Measurements from ENCODE around the gene FTO. TPM values are rescaled to one million over a fixed set of nuclear protein-coding genes. Genes with fewer than 3 reads are reported as not detected.

FTO gene
- total RNA-seq, 2 donors from 2014 or later, result 73.6 to 90.6 TPM

DNA sequence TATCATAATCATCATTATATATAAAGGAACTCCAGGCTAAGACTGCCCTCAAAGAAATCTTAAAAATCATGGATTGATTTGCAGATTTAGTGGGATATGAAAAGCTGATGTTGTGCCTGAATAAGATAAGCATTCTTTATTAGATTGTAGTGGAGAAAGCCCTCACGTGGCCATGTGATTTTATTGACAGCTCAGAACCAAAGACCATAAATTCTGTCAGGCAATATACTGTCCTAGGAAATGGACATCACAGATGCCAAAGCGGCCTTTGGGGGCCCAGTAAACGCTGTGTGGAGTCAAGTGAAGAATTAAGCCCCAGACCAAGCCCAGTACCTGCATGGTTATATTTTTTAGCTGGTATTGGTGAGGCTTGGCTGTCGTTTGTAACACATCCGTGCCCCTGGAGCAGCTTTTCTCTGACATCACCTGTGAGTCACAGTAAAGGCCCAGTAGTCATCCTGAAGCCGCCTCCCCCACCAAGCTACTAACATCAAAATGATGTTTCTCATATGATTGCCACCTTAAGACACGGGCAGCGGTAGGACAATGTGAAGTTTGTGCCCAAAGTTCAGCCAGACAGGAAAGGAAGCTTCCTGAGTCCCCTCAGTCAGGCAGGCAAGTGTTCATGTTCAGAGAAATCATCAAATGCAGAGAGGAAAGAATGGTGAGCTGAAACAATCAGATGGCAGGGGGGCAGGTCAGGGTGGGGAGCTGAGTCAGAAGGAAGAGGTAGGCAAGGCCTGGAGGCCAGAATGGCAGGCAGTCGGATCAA is 373.3 kb downstream of the FTO start:
- TF ChIP-seq, protein P1, sequence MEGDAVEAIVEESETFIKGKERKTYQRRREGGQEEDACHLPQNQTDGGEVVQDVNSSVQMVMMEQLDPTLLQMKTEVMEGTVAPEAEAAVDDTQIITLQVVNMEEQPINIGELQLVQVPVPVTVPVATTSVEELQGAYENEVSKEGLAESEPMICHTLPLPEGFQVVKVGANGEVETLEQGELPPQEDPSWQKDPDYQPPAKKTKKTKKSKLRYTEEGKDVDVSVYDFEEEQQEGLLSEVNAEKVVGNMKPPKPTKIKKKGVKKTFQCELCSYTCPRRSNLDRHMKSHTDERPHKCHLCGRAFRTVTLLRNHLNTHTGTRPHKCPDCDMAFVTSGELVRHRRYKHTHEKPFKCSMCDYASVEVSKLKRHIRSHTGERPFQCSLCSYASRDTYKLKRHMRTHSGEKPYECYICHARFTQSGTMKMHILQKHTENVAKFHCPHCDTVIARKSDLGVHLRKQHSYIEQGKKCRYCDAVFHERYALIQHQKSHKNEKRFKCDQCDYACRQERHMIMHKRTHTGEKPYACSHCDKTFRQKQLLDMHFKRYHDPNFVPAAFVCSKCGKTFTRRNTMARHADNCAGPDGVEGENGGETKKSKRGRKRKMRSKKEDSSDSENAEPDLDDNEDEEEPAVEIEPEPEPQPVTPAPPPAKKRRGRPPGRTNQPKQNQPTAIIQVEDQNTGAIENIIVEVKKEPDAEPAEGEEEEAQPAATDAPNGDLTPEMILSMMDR (IDR thresholded peaks at IDR 0.05), result no peak
- DNase-seq (ENCODE audit: low spot score), result no peak
- H3K36me3 ChIP-seq, result no peaks in the 10 kb centered on the region
- no peaks in the 10 kb centered on the region for H3K9me3 ChIP-seq
- H3K27me3 ChIP-seq, result no peaks in the 10 kb centered on the region
- no peak overlapping the region for H3K27ac ChIP-seq
- no peak overlapping the region for H3K4me3 ChIP-seq
- H3K4me1 ChIP-seq, result no peaks in the 10 kb centered on the region

DNA sequence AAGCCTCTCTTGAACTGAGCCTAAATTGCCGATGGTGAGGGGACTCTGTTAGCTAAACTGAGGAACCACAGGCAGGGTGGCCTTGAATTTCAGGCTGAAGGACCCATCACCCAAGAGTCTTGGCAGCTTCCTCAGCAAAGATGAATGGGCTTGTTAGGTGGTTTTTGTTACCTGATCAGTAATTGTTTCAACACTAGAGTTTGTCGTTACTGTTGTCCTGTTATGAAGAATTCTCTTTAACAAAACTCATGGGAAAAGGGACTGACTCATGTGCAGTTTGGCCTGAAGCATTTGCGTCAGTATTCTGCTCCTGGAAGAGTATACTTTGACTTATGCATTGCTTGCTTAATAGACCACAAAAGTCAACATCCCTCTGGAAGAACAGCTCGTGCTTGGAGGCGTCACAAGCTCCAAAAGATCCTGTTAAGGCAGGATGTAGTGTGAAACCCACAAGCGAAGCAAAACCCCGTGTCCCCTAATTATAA is 376.6 kb downstream of the FTO start:
- H3K4me3 ChIP-seq, result no peak overlapping the region
- H3K27ac ChIP-seq, result no peak overlapping the region
- no peaks in the 10 kb centered on the region for H3K27me3 ChIP-seq
- DNase-seq (ENCODE audit: low spot score), result no peak
- TF ChIP-seq, protein P1 (IDR thresholded peaks at IDR 0.05), result no peak
- H3K9me3 ChIP-seq, result no peaks in the 10 kb centered on the region
- H3K36me3 ChIP-seq, result no peaks in the 10 kb centered on the region
- no peaks in the 10 kb centered on the region for H3K4me1 ChIP-seq

DNA sequence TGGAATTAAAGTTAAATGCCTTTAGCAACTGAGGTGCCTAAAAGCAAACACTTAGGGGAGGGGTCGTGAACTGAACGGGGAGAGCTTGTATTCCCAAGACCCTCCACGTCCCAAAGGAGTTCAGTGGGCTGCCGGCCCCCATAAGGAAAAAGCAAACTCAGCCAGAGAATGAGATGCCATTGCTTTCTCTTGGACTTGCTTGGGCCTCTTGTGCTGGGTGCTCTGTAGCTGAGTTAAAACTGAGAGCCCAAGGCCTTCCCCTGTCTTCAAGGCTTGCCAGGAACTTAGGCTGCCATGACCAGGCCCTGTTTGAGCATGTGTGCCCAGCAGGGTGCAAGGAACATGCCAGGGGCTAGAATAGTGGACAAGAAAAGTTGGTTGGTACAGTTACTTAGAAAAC is 382.8 kb downstream of the FTO start:
- Histone ChIP-seq H3K27me3 (no peaks in the 10 kb centered on the region), H3K36me3 (no peaks in the 10 kb centered on the region), H3K4me1 (no peaks in the 10 kb centered on the region), H3K27ac (no peak overlapping the region), H3K4me3 (no peak overlapping the region), H3K9me3 (no peaks in the 10 kb centered on the region)
- TF ChIP-seq, protein P1 (IDR thresholded peaks at IDR 0.05), result no peak
- no peak for DNase-seq (ENCODE audit: low spot score)

DNA sequence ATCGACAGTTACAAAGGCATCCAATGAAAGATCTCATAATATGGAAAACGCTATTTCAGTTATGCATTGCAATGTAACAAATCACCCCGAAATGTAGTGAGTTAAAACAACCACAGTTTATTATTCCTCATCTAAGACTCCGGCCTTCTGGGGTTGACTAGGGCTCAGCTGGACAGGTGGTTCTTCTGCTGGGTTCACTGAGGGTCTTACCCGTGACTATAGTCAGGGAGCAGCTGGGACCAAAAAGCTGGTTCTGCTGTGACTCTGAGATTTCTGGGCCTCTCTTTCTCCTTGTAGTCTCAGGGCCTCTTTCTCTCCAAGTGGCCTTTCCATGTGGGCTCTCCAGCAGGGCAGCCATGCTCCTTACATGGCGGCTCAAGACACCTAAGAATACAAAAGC is 386.6 kb downstream of the FTO start:
- no peak for DNase-seq (ENCODE audit: low spot score)
- Histone ChIP-seq H3K4me1 (no peaks in the 10 kb centered on the region), H3K27ac (no peak overlapping the region), H3K27me3 (no peaks in the 10 kb centered on the region), H3K4me3 (no peak overlapping the region), H3K9me3 (no peaks in the 10 kb centered on the region), H3K36me3 (no peaks in the 10 kb centered on the region)
- TF ChIP-seq, protein P1 (IDR thresholded peaks at IDR 0.05), result no peak

DNA sequence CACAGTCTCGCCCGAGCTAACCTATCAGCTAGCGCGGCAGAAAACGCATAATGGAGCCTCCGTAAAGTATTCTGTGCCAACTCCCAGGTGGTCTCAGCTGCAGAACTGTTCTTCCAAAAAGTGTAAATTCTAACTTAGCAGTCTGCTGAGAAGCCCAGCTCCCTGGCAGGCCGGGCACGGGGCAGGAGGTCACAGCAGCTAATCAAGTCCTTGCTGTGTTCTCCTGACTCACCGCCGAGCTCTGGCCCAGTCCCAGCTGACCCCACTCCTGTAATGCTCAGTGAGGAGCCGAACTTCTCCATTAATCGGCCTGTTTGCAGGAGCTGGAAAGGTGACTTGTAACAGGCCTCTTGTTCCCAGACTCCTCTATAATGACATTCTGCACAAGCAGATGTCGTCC is 389.3 kb downstream of the FTO start:
- H3K4me3 ChIP-seq, result no peak overlapping the region
- DNase-seq (ENCODE audit: low spot score), result no peak
- no peak overlapping the region for H3K27ac ChIP-seq
- TF ChIP-seq, protein P1 (IDR thresholded peaks at IDR 0.05), result no peak
- H3K9me3 ChIP-seq, result no peaks in the 10 kb centered on the region
- H3K4me1 ChIP-seq, result no peaks in the 10 kb centered on the region
- H3K36me3 ChIP-seq, result no peaks in the 10 kb centered on the region
- no peaks in the 10 kb centered on the region for H3K27me3 ChIP-seq

DNA sequence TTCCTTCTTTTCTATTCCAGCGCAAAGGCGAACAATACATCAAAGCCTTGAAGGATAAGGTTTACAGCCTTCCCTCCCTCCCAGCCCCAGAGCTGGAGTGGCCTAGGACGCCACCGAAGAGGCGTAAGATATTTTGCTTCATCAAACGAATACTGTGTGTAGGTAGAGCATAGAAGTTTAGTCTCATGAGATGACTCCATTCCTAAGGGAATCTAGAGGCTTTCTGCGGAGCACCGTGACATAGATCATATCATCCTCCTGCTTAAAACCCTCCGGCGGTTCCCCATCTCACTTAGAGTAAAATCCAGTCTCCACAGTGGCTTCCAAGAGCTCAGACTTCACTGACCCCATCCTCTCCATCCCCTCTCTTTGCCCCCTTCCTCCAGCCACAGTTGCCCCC is 390.7 kb downstream of the FTO start:
- no peak for DNase-seq (ENCODE audit: low spot score)
- H3K27ac ChIP-seq, result no peak overlapping the region
- no peaks in the 10 kb centered on the region for H3K36me3 ChIP-seq
- H3K9me3 ChIP-seq, result no peaks in the 10 kb centered on the region
- H3K4me1 ChIP-seq, result no peaks in the 10 kb centered on the region
- TF ChIP-seq, protein P1 (IDR thresholded peaks at IDR 0.05), result no peak
- no peaks in the 10 kb centered on the region for H3K27me3 ChIP-seq
- no peak overlapping the region for H3K4me3 ChIP-seq

Measured in right atrium auricular region (tissue), 2 donors.